IPS DF 19.7 (cell line): ENCODE results near the gene COA5.

Source experiments
- DNase-seq: peaks from one replicate; pipeline ENCODE4 v3.0.0-alpha.2; 2013; ENCODE audit warnings: low read depth, low spot score

Gene COA5

DNA sequence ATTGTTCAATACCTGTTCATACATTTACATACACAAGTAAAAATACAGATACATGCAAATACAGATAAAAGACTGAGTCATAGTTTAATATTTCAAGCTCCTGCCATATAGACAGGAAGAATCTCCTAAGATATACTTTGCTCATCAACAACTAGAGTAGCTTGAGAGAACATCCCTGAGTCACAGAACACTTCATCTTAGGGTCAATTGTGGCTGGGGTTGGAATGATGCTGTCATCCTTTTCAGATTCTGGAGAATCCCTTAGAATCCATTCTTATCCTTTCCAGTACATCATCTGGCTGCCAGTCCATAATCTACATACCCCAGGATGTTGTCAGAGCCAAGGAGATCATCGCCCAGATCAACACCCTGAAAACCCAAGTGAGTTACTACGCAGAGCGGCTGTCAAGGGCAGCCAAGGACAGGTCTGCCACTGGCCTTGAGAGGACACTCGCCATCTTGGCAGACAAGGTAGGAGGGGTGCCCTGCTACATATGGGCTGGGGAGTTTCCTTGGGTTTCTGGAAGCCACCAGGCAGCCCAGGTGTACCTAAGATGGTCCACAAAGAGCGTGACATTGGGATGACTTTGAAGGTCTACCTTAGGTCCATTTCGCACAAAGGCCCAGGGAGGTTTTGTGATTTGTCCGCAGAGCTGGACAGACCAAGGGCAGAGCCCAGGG is 55.7 kb downstream of the COA5 start:
- no peak for DNase-seq

DNA sequence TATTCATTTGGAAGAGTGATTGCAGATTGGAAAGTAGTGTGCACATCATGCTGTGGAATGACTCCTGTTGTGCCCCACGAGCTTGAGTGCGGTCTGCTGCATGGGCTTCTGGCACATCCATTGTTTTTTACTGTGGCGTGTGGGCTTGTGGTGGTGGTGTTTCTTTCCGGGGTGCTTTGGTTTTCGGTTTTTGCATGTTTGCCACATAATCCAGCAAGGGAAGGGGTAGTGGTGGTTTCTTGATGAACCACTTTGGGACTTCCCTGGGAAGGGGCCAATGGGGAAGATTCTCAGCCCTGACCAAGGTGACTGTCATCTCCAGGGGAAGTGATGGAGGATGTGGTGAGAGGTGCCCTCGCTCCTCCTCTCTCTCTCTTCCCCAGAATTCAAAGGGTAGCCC is 57.0 kb downstream of the COA5 start:
- no peak for DNase-seq

DNA sequence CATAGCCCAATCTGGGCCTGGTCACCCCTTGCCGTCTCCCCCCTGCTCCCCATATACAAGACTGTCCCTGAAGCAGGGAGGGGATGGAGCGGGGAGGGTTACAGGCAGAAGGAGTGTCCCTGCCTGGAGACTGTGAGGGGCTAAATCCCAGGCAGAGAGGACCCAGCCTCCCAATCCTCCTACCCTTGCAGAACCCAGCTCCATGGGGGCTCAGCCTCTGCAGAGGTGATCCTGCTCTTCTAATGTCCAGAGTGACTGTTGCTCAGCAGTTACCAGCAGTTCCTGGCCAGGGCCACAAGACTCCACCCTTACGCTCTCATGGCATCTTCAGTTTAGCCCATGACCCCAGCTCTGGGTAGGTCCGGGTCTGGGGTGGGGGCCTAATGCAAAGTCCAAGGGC is 58.1 kb downstream of the COA5 start:
- no peak for DNase-seq
